ENCODE results near the gene PAM. TPM values are rescaled to one million over a fixed set of nuclear protein-coding genes. Genes with fewer than 3 reads are reported as not detected.

PAM gene
- total and polyA plus RNA-seq, 4 donors: 8.2 to 27.5 (median 13.7) TPM

- no peaks in the 10 kb centered on the region for H3K27me3 ChIP-seq (ENCODE audit: control insufficient read depth in 4 of 4, insufficient read depth in 4 of 4, low read length in 3 of 4)
- no peak overlapping the region for H3K9ac ChIP-seq (ENCODE audit: low read depth in 1 of 2, low read length in 2 of 2)
- no peak overlapping the region for H3K4me3 ChIP-seq (ENCODE audit: low read depth in 1 of 3, low read length in 3 of 3)
- H3K9me3 ChIP-seq (ENCODE audit: control insufficient read depth in 4 of 4, low read length in 3 of 4): no peaks in the 10 kb centered on the region
- H3K27ac ChIP-seq (ENCODE audit: low read depth in 1 of 2, low read length in 2 of 2): no peak overlapping the region
- no peak for TF ChIP-seq CTCF (IDR thresholded peaks at IDR 0.05; ENCODE audit: low read depth, low read length, missing input control)
- no peak for TF ChIP-seq REST (IDR thresholded peaks at IDR 0.05)
- no peak for TF ChIP-seq ZBTB33 (IDR thresholded peaks at IDR 0.05)
- no peak for TF ChIP-seq RAD21 (IDR thresholded peaks at IDR 0.05)
- no peak for TF ChIP-seq GABPA (IDR thresholded peaks at IDR 0.05 in 1 of 2, conservative IDR thresholded peaks at IDR 0.05 in 1 of 2)
- no peak for TF ChIP-seq NR2F2 (IDR thresholded peaks at IDR 0.05)
- TF ChIP-seq EGR1 (IDR thresholded peaks at IDR 0.05; ENCODE audit: low read depth in 2 of 2): no peak
- TF ChIP-seq FOXA2 (IDR thresholded peaks at IDR 0.05): no peak
- no peak for TF ChIP-seq ATF3 (IDR thresholded peaks at IDR 0.05)
- TF ChIP-seq TAF1 (conservative IDR thresholded peaks at IDR 0.05): no peak
- TF ChIP-seq HNF4A (conservative IDR thresholded peaks at IDR 0.05): no peak
- TF ChIP-seq MAX (IDR thresholded peaks at IDR 0.05): no peak
- no peak for TF ChIP-seq FOXA1 (IDR thresholded peaks at IDR 0.05)
- no peak for TF ChIP-seq YY1 (IDR thresholded peaks at IDR 0.05)
- no peak for TF ChIP-seq JUND (IDR thresholded peaks at IDR 0.05)
- no peak for TF ChIP-seq SP1 (IDR thresholded peaks at IDR 0.05)
- no peak for TF ChIP-seq RXRA (IDR thresholded peaks at IDR 0.05)
- no peak for TF ChIP-seq HNF4G (IDR thresholded peaks at IDR 0.05)
- no peak for DNase-seq (ENCODE audit: low spot score)
- 74% methylated on average over 7 of the region's 7 CpGs for WGBS
- H3K36me3 ChIP-seq (ENCODE audit: control insufficient read depth in 4 of 4, insufficient read depth in 3 of 4, low read depth in 1 of 4, low read length in 3 of 4): no peaks in the 10 kb centered on the region
- H3K4me1 ChIP-seq (ENCODE audit: control insufficient read depth in 4 of 4, insufficient read depth in 4 of 4, low read length in 3 of 4): no peaks in the 10 kb centered on the region
These were observed 52.9 kb downstream of the PAM start for GRCh38 chr5:102807878-102808502.
